ENCODE data around the gene HOXB13. TPM values are rescaled to one million over a fixed set of nuclear protein-coding genes. Genes with fewer than 3 reads are reported as not detected.

HOXB13 gene
- total and polyA plus RNA-seq, 10 donors: 0.02 TPM; not detected in 9

DNA sequence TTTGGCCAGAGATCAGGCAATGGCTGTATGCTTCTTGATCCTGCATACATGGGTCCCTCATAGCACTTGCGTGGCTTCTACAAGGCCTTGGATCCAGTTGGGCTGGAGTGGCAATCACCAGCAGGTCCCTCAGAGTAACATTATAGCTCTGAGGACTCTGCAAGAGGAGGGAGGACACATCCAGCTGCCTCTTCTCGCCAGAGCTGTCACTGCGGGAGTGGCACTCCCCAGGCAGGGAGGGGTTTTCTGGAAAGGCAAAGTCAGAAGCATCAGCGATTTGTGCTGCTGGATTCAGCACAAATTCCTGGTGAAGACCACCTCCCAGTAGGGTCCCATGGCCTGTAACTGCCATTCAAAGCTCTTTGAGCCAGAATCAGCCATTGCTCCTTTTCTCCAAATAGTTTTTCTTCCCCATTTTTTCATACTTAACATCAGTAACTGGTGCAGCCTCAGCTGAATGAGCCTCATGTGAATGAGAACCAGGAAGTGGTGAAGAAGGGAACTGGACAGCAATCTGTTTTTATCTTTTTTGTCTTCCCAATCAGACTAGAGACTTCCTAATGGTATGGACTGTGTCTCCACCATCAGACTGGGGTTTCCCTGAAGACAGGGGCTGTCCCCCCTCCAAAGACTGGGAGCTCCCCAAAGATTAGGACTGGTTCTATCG is 40.6 kb upstream of the HOXB13 start:
- DNase-seq: no peak
- no peak for TF ChIP-seq POLR2AphosphoS5 (IDR thresholded peaks at IDR 0.05)
- TF ChIP-seq, protein P1, sequence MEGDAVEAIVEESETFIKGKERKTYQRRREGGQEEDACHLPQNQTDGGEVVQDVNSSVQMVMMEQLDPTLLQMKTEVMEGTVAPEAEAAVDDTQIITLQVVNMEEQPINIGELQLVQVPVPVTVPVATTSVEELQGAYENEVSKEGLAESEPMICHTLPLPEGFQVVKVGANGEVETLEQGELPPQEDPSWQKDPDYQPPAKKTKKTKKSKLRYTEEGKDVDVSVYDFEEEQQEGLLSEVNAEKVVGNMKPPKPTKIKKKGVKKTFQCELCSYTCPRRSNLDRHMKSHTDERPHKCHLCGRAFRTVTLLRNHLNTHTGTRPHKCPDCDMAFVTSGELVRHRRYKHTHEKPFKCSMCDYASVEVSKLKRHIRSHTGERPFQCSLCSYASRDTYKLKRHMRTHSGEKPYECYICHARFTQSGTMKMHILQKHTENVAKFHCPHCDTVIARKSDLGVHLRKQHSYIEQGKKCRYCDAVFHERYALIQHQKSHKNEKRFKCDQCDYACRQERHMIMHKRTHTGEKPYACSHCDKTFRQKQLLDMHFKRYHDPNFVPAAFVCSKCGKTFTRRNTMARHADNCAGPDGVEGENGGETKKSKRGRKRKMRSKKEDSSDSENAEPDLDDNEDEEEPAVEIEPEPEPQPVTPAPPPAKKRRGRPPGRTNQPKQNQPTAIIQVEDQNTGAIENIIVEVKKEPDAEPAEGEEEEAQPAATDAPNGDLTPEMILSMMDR (IDR thresholded peaks at IDR 0.05 in 8 of 11, conservative IDR thresholded peaks at IDR 0.05 in 3 of 11): no peak
- no peak for TF ChIP-seq POLR2A (IDR thresholded peaks at IDR 0.05)
- H3K27me3 ChIP-seq (replicated peaks in 1 of 7): peaks cover 0 to 74% (median 14%) of the 10 kb centered on the region in 7 donors
- H3K27ac ChIP-seq: no peak overlapping the region
- no peaks in the 10 kb centered on the region for H3K4me1 ChIP-seq
- intact Hi-C loops (cut with DNase I; ENCODE audit: low total_unique reads): no loop called here
- 79 to 91% (median 89%) methylated on average over 5 of the region's 5 CpGs for WGBS, 5 donors
- no peaks in the 10 kb centered on the region for H3K9me3 ChIP-seq
- no peak overlapping the region for H3K4me3 ChIP-seq
- no peaks in the 10 kb centered on the region for H3K36me3 ChIP-seq

DNA sequence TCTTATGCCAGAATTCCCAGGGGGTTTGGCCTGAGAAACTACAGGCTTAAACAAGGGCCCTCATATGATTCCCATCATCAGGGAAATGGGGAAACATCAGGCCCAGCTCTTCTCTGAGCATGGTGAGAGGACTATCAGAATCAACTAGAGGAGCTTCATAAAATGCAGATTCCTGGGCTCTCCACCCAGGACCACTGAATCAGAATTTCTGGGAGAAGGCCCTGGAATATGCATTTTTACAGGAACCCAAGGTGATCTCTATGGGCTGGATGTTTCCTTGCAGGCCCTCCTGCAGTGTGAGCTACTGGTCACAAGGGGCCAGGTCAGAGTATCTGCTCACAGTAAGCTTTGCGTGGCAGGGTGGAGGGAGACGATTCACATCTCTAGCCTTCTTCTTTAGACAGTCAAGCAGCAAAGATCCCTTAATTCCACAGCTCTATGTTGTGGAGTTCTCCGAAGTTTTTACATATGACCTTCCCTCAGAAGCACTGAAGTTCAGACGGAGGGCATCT is 38.8 kb upstream of the HOXB13 start:
- DNase-seq: no peak
- H3K27ac ChIP-seq: no peak overlapping the region
- 70 to 92% (median 85%) methylated on average over 4 of the region's 4 CpGs for WGBS, 5 donors
- no peaks in the 10 kb centered on the region for H3K36me3 ChIP-seq
- intact Hi-C loops (cut with DNase I; ENCODE audit: low total_unique reads): no loop called here
- H3K4me3 ChIP-seq: no peak overlapping the region
- TF ChIP-seq POLR2AphosphoS5 (IDR thresholded peaks at IDR 0.05): no peak
- TF ChIP-seq, protein P1 (IDR thresholded peaks at IDR 0.05 in 8 of 11, conservative IDR thresholded peaks at IDR 0.05 in 3 of 11): no peak
- no peak for TF ChIP-seq POLR2A (IDR thresholded peaks at IDR 0.05)
- no peaks in the 10 kb centered on the region for H3K4me1 ChIP-seq
- H3K27me3 ChIP-seq (replicated peaks in 1 of 7): peaks cover 0 to 76% (median 20%) of the 10 kb centered on the region in 7 donors
- H3K9me3 ChIP-seq: no peaks in the 10 kb centered on the region

DNA sequence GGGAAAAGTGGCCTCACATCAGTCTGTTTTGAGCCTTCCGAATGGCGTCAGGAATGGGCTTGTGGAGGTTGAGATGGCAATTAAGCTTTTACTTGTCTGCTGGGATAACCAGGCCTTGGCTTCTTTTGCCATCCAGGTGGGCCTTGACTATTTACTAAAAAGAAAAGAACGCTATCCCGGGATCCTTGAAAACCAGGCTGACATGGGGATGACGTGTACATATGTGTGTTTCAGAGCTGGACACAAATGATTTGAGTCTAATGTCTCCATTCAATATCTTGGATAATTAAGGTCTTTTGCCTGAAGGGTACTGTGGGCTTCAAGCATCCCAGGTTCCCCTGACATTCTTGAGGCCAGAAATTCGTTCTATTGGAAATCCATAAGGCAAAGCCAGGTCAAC is 32.6 kb upstream of the HOXB13 start:
- intact Hi-C loops (cut with DNase I; ENCODE audit: low total_unique reads): no loop called here
- WGBS, 5 donors: 72 to 92% (median 81%) methylated on average over 6 of the region's 6 CpGs
- Histone ChIP-seq H3K4me3 (no peak overlapping the region), H3K27ac (no peak overlapping the region), H3K27me3 (replicated peaks in 1 of 7) (peaks cover 0 to 98% (median 45%) of the 10 kb centered on the region in 7 donors), H3K4me1 (peaks cover 0 to 7% (median 0%) of the 10 kb centered on the region in 6 donors), H3K36me3 (no peaks in the 10 kb centered on the region), H3K9me3 (no peaks in the 10 kb centered on the region)
- TF ChIP-seq POLR2AphosphoS5 (IDR thresholded peaks at IDR 0.05) (no peak), POLR2A (IDR thresholded peaks at IDR 0.05) (no peak)
- TF ChIP-seq, protein P1 (IDR thresholded peaks at IDR 0.05 in 8 of 11, conservative IDR thresholded peaks at IDR 0.05 in 3 of 11): no peak
- no peak for DNase-seq

DNA sequence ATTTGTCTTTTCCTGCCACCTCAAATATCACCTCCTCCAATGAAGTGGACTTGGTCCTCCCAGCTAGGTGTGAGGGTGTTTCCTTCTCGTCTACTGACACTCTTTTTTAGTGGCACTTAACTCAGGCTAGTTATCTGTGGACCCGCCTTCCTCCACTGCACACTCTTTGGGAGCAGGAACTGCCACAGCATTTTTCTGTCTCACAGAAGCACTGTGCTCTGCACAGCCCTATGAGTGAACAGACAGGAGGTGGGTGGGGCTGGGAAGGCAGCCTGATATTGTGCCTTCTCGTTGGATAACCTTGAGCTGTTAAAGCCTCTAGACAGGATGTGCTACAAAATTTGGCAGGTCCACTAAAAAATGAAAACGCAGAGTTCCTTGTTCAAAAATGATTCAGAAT is 31.9 kb upstream of the HOXB13 start:
- H3K4me3 ChIP-seq: no peak overlapping the region
- 42 to 67% (median 57%) methylated on average over 4 of the region's 4 CpGs for WGBS, 5 donors
- no peak for DNase-seq
- intact Hi-C loops (cut with DNase I; ENCODE audit: low total_unique reads): no loop called here
- H3K36me3 ChIP-seq: no peaks in the 10 kb centered on the region
- H3K27ac ChIP-seq: no peak overlapping the region
- peaks cover 0 to 12% (median 4%) of the 10 kb centered on the region in 6 donors for H3K4me1 ChIP-seq
- TF ChIP-seq POLR2A (IDR thresholded peaks at IDR 0.05) (no peak), POLR2AphosphoS5 (IDR thresholded peaks at IDR 0.05) (no peak)
- TF ChIP-seq, protein P1 (IDR thresholded peaks at IDR 0.05 in 8 of 11, conservative IDR thresholded peaks at IDR 0.05 in 3 of 11): no peak
- H3K9me3 ChIP-seq: no peaks in the 10 kb centered on the region
- peaks cover 0 to 98% (median 52%) of the 10 kb centered on the region in 7 donors for H3K27me3 ChIP-seq (replicated peaks in 1 of 7)
